GM18867 (cell line): ENCODE results near the gene UNC80.

Experiments
- ATAC-seq: cut with Tn5 transposase; IDR thresholded peaks from one replicate; pipeline ENCODE4 v1.9.1; 2021; ENCODE audit warnings: mild to moderate bottlenecking, moderate library complexity; ENCODE audit not compliant: unreplicated experiment

UNC80 gene

GRCh38 chr2:209808521-209808920 is 36.9 kb downstream of the UNC80 start:
- ATAC-seq: no peak

GRCh38 chr2:209809256-209809655 is 37.6 kb downstream of the UNC80 start:
- no peak for ATAC-seq

GRCh38 chr2:209817844-209818271 is 46.2 kb downstream of the UNC80 start:
- no peak for ATAC-seq

DNA sequence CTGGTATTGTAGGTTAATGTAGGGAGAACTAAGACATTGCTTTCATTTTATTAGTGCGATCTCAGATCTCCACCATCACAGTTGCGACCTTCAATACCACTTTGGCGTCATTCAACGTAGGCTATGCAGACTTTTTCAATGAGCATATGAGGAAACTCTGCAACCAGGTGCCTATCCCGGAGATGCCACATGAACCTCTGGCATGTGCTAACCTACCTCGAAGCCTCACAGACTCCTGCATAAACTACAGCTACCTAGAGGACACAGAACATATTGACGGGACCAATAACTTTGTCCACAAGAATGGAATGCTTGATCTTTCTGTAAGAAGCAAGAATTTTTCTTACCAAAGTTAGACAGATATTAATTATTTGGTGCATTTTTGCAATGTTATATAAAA is 47.3 kb downstream of the UNC80 start:
- ATAC-seq: no peak

DNA sequence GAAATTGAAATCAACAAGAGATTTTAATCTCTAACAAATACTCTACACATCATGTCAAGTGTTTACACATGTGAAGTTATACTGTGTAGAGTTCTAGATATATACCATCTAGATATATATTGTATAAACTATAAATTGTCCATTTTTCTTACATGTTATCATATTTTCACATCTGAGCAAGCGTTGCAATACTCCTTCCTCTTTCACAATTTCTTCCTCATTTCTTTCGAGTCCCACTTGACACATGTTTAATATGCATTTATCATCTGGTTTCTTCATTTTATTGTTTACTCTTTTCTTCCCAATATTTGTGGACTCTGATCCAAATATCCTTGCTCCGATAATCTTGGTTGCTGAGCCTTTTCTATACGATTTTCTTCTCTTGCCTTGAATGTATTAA is 50.2 kb downstream of the UNC80 start:
- no peak for ATAC-seq

- ATAC-seq: no peak
These were observed 51.9 kb downstream of the UNC80 start for GRCh38 chr2:209823484-209823883.

DNA sequence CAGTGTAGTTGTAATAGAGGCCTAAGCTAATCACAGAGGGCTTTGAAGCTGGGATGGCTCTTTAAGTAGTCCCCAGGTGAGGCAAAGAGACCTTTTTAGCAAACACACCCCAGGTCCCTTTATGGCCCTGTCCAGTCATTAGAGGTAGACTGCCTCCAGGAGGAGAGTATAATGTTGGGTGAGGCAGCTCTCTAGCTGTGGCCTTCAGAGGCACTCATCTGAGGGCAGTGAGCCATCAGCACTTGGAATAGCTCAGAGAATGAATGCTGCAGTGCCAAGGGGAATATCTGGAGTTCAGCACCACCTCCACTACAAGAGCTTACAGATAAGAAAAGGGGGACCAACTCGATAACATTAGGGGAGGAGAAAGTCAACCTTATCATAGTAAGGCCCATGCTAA is 52.8 kb downstream of the UNC80 start:
- ATAC-seq: no peak

DNA sequence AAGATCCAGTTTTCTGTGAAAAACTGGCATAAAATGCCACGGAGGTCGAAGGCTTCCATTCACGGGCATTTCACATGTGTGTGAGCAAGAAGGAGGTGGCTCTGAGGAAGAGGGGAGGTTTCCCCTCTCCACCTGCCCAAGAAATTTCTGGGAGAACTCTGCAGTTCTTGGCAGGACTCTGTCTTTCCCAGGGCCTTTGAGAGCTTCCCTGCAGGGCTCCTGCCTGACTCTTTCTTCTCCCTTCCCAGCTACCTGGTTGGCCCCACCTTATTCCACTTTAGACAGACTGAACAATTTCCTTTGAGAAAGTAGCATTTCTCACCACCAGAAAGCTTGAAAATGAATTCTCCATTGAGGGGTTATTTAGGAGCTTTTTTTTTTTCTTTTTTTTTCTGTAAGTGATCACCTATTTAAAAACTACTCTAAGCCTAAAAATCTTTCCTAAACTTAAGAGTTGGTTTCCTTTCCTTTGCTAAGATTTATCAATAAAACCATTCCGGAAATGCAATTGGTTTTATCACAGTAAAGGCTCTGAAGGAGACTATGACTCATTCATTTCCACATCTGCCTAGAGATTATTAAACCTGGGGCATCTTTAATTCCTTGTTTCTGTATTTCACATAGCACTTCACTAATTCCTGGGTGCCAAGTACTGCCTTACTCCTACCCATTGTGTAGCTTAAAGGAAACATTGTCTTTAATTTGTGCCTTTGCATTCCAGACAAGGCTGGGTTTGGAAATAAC is 59.3 kb downstream of the UNC80 start:
- no peak for ATAC-seq

DNA sequence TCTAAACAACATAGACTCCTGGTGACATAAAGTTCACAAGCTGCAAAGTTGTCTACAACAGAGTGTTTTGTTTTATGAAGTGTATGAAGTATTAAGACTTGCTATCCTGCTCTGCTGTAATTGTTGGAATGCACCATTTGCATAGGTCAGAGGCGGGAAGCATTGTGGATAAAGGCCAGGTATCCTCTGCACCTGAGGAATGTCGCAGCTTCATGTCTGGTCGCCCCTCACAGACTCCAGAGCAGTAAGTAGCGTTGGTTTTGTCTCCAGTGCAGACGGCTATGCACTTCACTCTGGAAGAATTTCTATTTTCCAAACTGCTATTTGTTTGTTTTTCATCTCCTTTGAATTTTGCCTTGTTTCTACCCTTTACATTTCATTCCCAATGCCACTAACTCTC is 63.1 kb downstream of the UNC80 start:
- no peak for ATAC-seq

DNA sequence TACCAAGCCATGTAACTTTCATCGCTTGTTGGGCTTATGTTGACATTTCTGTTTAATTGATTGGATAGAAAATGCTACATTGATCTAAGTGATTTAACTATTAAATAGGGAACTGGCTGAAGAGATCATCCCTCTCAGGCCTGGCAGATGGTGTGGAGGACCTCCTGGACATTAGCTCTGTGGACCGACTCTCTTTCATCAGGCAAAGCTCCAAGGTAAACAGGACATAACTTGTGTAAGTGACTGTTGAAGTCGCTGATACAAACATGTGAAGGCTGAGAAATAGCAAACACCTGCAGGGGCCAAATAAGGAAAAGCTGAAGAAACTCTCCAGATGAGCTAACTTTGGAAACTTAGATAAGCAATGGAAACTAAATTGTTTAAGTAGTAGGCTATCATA is 68.8 kb downstream of the UNC80 start:
- ATAC-seq: no peak

GRCh38 chr2:209845666-209846065 is 74.0 kb downstream of the UNC80 start:
- no peak for ATAC-seq

DNA sequence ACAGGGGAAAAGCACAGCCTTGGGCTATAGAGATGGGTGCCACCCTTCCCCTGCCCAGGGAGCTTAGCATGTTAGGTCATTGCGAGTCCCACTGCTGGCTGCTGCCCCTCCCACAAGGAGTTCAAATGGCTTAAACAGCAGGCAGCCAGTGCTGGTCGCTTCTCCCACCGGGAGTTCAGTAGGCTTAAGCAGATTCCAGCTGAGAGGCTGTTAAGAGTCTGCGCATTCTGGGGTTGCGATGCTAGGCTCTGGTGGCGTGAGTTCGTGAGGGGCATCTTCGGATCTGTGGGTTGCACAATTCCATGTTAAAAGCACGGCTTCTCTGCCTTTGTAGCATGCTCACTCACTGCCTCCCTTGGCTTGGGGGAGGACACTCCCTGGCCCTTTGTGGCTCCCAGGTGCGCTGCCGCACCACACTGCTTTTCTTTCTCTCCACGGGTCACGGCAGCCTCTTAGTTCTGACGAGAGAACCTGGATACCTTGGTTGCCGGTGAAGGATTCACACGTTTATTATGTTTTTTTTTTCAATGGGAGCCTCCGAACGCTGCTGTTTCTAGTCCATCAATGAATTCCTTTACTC is 93.2 kb downstream of the UNC80 start:
- ATAC-seq: no peak

DNA sequence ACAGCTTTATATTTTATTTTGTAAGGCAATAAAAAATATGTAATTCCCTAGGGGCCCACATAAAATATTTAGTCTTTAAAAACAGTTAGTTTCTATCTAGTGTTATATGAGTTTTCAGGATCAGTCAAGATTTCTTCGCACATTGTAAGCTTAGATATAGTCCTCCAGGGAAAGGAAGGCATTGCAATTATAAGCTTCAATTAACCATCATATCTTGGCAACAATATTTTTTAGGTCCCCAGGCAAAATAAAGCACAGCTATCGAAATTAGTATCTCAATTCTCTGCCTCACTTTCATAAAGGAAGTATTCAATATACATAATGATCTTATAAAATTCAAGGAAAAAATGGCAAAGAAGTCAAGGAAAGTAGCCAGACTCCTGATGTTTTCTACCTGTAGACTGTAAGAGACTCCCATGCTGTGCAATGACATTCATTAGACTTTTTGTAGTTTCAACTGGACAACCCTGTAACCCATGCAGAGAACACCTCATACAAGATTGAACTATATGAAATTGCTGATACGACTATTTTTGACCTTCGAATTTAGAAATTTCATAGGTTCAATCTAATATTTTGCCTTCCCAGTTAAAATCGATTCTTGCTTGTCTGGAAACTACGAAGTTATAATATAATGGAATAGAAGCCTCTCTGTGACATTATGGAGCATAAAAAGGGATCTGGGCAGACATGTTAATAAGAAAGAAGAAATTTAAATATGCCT is 96.8 kb downstream of the UNC80 start:
- no peak for ATAC-seq

DNA sequence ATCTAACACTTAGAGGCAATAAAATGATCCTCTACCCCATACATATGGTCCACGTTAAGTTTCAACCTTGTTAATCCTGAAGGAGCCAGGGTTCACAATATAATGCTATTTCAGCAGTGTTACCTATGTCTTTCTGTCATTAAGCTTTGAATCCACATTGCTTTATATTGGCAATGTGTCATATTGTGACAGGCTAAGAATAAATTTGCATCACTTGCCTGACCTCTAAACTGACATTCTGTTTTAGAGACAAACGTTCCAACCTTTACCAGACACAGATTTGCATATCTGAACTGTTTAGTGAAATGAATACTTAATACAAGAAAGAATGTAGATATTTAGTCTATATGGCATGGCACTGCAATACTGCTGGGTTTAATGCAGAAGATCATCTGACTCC is 98.4 kb downstream of the UNC80 start:
- no peak for ATAC-seq

- ATAC-seq: peak; percentile 60
These were observed 101.0 kb downstream of the UNC80 start for GRCh38 chr2:209872675-209873074.

DNA sequence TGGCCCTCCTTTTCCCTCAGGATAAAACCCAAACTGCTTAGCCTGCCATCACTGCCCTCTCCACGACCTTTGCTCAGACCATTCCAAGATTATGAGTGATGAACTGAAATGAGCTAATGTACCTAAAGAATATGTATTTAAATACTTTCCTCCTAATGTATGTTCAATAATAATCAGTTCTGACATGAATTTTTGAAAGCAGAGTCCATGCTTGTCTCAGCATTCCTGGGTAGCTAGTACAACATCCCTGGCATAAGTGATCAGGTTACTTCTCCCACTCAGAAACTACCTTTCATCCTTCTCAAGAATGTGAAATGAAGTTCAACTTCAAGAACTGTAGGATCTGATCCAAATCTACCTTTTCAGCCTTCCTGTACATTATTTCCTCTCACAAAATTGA is 103.6 kb downstream of the UNC80 start:
- no peak for ATAC-seq

DNA sequence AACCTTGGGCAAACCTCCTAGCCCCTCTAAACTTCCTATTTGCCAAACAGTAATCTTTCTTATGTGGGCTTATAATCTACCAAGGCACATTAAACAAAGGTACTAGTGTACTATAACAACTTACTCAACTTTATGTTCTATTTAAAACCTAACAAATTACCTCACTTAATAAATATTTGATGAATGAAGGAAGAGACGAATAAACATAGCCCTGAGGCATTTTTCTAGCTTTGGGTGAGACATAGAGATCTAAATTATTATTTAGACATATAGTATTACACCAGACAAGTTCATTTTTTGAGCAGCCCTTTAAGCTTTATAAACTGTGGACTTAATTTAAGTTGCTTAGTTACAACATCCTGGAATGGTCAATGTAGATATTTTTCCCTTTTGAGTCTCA is 104.6 kb downstream of the UNC80 start:
- no peak for ATAC-seq

DNA sequence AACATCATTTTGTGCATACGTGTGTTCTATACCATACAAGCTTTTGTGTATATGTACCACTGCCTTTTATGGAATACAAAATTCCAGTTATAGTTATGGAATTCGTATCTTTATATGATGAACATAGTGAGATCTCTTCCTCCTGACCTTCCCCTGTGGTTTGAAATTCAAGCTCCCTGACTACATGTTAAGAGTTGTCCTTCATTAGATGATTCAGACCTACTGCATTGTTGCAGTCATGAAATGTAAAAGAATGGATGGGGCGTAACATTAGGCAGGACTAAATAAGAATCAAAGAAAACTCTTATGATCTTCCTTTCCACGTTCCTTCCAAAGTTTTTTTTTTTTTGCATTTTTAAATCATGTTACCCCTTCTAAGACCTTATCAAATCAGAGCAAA is 107.1 kb downstream of the UNC80 start:
- ATAC-seq: no peak

GRCh38 chr2:209900638-209901037 is 129.0 kb downstream of the UNC80 start:
- ATAC-seq: no peak

DNA sequence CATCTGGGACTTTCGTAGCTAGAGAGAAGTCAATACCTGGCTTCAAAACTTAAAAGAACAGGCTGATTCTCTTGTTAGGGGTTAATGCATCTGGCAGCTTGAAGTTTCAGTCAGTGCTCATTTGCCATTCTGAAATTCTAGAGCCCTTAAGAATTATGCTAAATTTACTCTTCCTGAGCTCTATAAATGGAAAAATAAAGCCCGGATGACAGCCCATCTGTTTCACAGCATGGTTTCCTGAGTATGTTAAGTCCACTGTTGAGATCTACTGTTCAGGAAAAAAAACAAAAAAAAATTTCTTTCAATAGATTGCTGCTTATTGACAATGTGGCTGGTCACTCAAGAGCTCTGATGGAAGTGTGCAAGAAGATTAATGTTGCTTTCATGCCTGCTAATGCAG is 129.5 kb downstream of the UNC80 start:
- ATAC-seq: no peak

DNA sequence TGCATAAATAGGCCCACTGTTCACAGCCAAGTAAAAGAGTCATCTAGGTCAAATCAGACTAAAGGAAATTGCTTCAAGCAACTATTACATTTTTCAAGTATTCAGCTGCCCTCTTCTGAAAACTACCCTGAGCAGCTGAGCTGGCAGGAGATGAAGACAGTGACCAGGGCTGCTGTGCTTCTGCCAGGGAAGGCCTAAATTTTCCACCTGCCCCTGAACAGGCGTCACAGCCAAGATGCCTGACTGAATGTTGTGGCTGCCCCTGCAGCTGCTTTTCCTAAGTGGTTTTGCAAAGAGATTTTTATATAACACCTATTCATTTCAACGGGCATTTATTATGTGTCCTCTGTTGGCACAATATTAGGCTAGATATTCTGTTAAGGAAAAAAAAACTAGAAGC is 134.1 kb downstream of the UNC80 start:
- ATAC-seq: no peak

DNA sequence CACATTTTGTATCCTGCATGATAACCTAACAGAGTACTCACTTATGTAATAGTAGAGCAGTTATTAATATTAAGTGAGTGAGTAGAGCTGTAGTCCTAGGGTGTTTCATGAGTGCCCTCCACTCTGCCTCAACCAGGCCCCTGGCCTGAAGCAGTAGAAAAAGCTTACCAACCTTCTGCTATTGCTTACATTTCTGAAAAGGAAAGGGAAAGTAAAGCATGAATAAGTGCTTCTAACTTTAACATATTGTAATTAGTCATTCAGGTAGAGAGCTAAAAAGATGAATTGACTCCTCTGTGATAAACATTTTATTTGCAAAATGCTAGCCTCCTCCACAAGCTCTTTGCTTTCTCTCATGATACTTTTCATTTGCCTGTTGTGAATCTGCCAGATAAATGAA is 136.1 kb downstream of the UNC80 start:
- peak; percentile 65 for ATAC-seq
